Hepatocyte (in vitro differentiated cells): Measurements from ENCODE around the gene GAS2. TPM values are rescaled to one million over a fixed set of nuclear protein-coding genes. Genes with fewer than 3 reads are reported as not detected.

Source experiments
- DNase-seq: peaks from one replicate; pipeline ENCODE4 v3.0.0-alpha.2; 2016; ENCODE audit warnings: low spot score
- H2AFZ ChIP-seq: fragments of 200-600 bp; sonication (generic); 2 replicates; pipeline ENCODE4 v1.6.0; 2016; ENCODE audit warnings: antibody characterized with exemption, mild to moderate bottlenecking
- H3K27ac ChIP-seq: fragments of 200-600 bp; sonication (generic); 2 replicates; pipeline ENCODE4 v1.5.1; 2016; ENCODE audit warnings: mild to moderate bottlenecking
- H3K27me3 ChIP-seq: fragments of 200-600 bp; sonication (generic); 2 replicates; pipeline ENCODE4 v1.6.1; 2016
- H3K36me3 ChIP-seq: fragments of 200-600 bp; sonication (generic); replicated peaks from 2 replicates; pipeline ENCODE4 v1.5.1; 2016; ENCODE audit warnings: low read depth; ENCODE audit not compliant: insufficient read depth
- H3K4me1 ChIP-seq: fragments of 200-600 bp; sonication (generic); 2 replicates; pipeline ENCODE4 v1.5.1; 2016; ENCODE audit warnings: mild to moderate bottlenecking, moderate library complexity; ENCODE audit not compliant: insufficient read depth
- H3K4me2 ChIP-seq: fragments of 200-600 bp; sonication (generic); 2 replicates; pipeline ENCODE4 v1.6.0; 2016
- H3K4me3 ChIP-seq: fragments of 200-600 bp; sonication (generic); 2 replicates; pipeline ENCODE4 v1.5.1; 2016; ENCODE audit warnings: mild to moderate bottlenecking
- H3K79me2 ChIP-seq: fragments of 200-600 bp; sonication (generic); 2 replicates; pipeline ENCODE4 v1.6.0; 2017; ENCODE audit warnings: mild to moderate bottlenecking
- H3K9me2 ChIP-seq: fragments of 200-600 bp; sonication (generic); replicated peaks from 2 replicates; pipeline ENCODE4 v1.6.0; 2017; ENCODE audit warnings: mild to moderate bottlenecking; ENCODE audit not compliant: insufficient read depth
- H3K9me3 ChIP-seq: fragments of 200-600 bp; sonication (generic); 2 replicates; pipeline ENCODE4 v1.5.1; 2016; ENCODE audit warnings: low read depth, mild to moderate bottlenecking
- H4K20me1 ChIP-seq: fragments of 200-600 bp; sonication (generic); 2 replicates; pipeline ENCODE4 v1.6.0; 2016; ENCODE audit warnings: mild to moderate bottlenecking; ENCODE audit not compliant: insufficient read depth, poor library complexity, severe bottlenecking
- CTCF ChIP-seq: fragments of 200-600 bp; sonication (generic); IDR thresholded peaks from 2 replicates; pipeline ENCODE4 v1.5.1; 2016; ENCODE audit warnings: antibody characterized with exemption, mild to moderate bottlenecking; ENCODE audit not compliant: poor library complexity
- EZH2 ChIP-seq: fragments of 200-600 bp; sonication (generic); IDR thresholded peaks from 2 replicates; pipeline ENCODE4 v1.6.1; 2016; ENCODE audit warnings: antibody characterized with exemption, mild to moderate bottlenecking, borderline replicate concordance
- EZH2phosphoT487 ChIP-seq: fragments of 200-600 bp; sonication (generic); IDR thresholded peaks from one replicate; pipeline ENCODE4 v1.6.1; 2018; ENCODE audit warnings: antibody characterized with exemption, mild to moderate bottlenecking, low read depth, moderate library complexity; ENCODE audit not compliant: unreplicated experiment, severe bottlenecking
- WGBS: methylation state at CpG from one replicate; pipeline ENCODE4 v1.1.6; 2016; ENCODE audit warnings: low lambda C conversion rate; ENCODE audit errors: missing lambda C conversion rate; 5-methylcytosine and 5-hydroxymethylcytosine counted together
- polyA plus RNA-seq: library from polyadenylated mRNA; unstranded; fragments of >200 nt; fragmentation: Nextera tagmentation; extraction: Ambion mirVana; gene quantifications from 2 replicates; pipeline ENCODE4 v1.2.1, GENCODE V29; 2016
- total RNA-seq: library from RNA; depleted of rRNA; stranded (reverse); fragments of >200 nt; gene quantifications from 2 replicates; pipeline ENCODE4 v1.2.3, GENCODE V29; 2014

Gene GAS2
- total and polyA plus RNA-seq, 2 experiments from 2014 or later, result 13.3 to 37.0 TPM

GRCh38 chr11:22634897-22635629 is 31.3 kb upstream of the GAS2 start:
- H3K9me2 ChIP-seq, result no peaks in the 10 kb centered on the region
- no peaks in the 10 kb centered on the region for H3K27me3 ChIP-seq
- no peak overlapping the region for H2AFZ ChIP-seq
- TF ChIP-seq EZH2phosphoT487 (no peak), CTCF (no peak), EZH2 (no peak)
- H3K4me3 ChIP-seq, result no peak overlapping the region
- H3K79me2 ChIP-seq, result no peaks in the 10 kb centered on the region
- H3K36me3 ChIP-seq, result no peaks in the 10 kb centered on the region
- no peaks in the 10 kb centered on the region for H3K9me3 ChIP-seq
- H3K4me1 ChIP-seq, result peaks cover 7% of the 10 kb centered on the region
- peak overlapping the region; percentile 33 for H3K27ac ChIP-seq
- WGBS, result 83% methylated on average over 3 of the region's 3 CpGs
- no peaks in the 10 kb centered on the region for H4K20me1 ChIP-seq
- no peak overlapping the region for H3K4me2 ChIP-seq
- peak; percentile 35 for DNase-seq

DNA sequence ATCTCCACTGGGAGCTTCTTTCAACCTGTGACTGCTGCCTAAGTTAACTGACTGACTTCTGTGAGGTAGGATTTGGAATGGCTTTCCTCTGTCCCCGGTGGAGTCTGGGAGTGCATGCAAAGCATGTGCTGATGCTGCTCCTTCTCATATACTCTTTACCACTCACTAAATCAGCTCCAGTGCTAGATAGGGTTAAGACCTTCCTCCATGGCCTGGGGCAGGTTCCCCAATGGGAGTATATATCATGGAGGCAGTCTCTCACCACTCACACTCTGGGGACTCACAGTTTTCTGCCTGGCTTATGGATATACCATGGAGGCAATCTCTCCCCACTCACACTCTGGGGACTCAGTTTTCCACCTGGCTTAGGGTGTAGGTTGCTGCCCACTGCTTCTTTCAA is 30.7 kb upstream of the GAS2 start:
- Histone ChIP-seq H4K20me1 (no peaks in the 10 kb centered on the region), H3K4me1 (peaks cover 7% of the 10 kb centered on the region), H3K79me2 (no peaks in the 10 kb centered on the region), H3K27me3 (no peaks in the 10 kb centered on the region), H3K27ac (peak overlapping the region; percentile 33), H3K4me2 (no peak overlapping the region), H2AFZ (no peak overlapping the region), H3K36me3 (no peaks in the 10 kb centered on the region), H3K9me2 (no peaks in the 10 kb centered on the region), H3K4me3 (no peak overlapping the region), H3K9me3 (no peaks in the 10 kb centered on the region)
- no peak for DNase-seq
- TF ChIP-seq CTCF (no peak), EZH2phosphoT487 (no peak), EZH2 (no peak)
- 0% methylated on average over 1 of the region's 1 CpG for WGBS

GRCh38 chr11:22640862-22641261 is 25.5 kb upstream of the GAS2 start:
- H2AFZ ChIP-seq, result no peak overlapping the region
- no peaks in the 10 kb centered on the region for H3K9me2 ChIP-seq
- no peak for TF ChIP-seq CTCF
- TF ChIP-seq EZH2, result no peak
- TF ChIP-seq EZH2phosphoT487, result no peak
- no peak overlapping the region for H3K4me2 ChIP-seq
- DNase-seq, result no peak
- no peaks in the 10 kb centered on the region for H3K27me3 ChIP-seq
- H3K9me3 ChIP-seq, result no peaks in the 10 kb centered on the region
- no peaks in the 10 kb centered on the region for H3K36me3 ChIP-seq
- peaks cover under 1% of the 10 kb centered on the region for H3K4me1 ChIP-seq
- no peak overlapping the region for H3K27ac ChIP-seq
- no peaks in the 10 kb centered on the region for H4K20me1 ChIP-seq
- WGBS, result 73% methylated on average over 2 of the region's 2 CpGs
- H3K79me2 ChIP-seq, result no peaks in the 10 kb centered on the region
- no peak overlapping the region for H3K4me3 ChIP-seq
